ENCODE measurements around the gene NRIP2.

NRIP2 gene

GRCh38 chr12:2844786-2845185 is 10.0 kb upstream of the NRIP2 start:
- DNase-seq, result no peak

DNA sequence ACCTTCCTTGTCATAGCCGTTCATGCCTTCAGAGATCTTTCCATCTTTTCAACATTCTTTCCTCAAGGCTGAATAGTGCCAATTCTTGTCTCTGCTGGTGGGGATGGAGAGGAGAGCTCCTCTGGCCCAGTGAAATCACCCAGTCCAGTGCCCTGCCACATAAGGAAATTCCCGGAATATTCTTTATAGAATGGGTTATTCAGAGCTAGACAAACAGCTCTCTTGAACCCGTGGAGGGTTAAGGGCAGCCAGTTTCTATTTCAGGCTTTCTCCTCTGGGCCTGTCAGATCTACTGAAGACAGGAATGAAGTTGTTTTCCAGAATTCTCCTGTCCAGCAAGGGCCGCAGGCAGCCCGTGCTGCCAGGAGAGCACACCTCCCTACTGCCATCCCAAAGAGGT is 8.1 kb upstream of the NRIP2 start:
- no peak for DNase-seq

GRCh38 chr12:2841056-2841650 is 6.3 kb upstream of the NRIP2 start:
- no peak for DNase-seq

DNA sequence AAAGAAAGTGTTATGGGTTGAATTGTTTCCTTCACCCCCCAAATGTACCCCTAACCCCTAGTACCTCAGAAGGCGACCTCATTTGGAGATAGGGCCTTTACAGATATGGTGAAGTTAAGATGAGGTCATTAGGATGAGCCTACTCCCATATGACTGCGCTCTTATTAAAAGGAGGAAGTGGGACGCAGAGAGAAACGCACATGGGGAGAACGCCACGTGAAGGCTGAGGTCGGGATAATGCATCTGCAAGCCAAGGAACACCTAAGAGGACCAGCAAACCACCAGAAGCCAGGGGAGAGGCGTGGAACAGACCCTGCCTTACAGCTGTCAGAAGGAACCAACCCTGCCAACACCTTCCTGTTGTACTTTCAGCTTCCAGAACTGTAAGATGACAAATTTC is 1.7 kb upstream of the NRIP2 start:
- no peak for DNase-seq

GRCh38 chr12:2835691-2836403 is 1.0 kb upstream of the NRIP2 start:
- DNase-seq, result no peak

- DNase-seq, result no peak
Observed at GRCh38 chr12:2833810-2834209, 1.0 kb downstream of the NRIP2 start.

DNA sequence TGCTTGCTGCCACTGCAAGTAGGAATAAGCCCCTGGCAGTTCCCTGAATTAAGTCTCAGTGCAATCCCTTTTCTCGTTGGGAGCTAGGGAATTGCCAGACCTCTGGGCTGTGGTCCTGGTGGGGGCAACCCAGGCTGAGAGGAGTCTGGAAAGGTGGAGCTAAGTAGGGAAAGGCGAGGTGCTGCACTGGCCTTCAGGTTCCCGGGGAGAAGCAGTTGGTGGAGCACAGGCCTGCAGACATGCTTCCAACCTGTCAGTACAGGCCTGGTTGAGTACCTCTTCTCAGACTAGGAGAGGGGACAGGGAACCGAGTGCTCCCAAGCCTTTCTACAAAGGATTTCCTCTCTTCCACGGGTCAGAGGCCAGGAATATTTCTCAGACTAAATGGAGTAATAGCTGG is 1.5 kb downstream of the NRIP2 start:
- DNase-seq, result no peak

GRCh38 chr12:2832550-2833127 is 2.2 kb downstream of the NRIP2 start:
- DNase-seq, result no peak

GRCh38 chr12:2829275-2829674 is 5.6 kb downstream of the NRIP2 start:
- no peak for DNase-seq

- DNase-seq, result no peak
Observed at GRCh38 chr12:2826721-2827515, 7.9 kb downstream of the NRIP2 start.

DNA sequence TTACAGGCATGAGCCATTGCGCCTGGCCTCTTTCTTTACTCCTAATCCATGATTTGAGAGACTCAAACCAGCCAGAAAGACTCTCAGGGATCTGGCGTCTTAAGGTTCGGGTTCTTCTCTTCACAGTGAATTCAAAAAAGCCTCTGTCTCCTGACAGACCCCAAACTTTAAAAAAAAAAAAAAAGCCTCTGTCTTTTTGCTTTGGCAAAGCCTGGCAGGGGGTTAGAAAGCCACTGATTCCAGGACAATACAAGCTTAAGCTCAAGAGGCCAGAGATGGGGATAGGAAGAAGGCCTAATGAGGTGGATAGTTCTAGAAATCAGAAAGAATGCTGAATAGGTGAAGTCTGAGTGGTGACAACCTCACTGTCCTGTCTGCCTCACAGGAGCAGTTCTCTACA is 8.8 kb downstream of the NRIP2 start:
- no peak for DNase-seq

DNA sequence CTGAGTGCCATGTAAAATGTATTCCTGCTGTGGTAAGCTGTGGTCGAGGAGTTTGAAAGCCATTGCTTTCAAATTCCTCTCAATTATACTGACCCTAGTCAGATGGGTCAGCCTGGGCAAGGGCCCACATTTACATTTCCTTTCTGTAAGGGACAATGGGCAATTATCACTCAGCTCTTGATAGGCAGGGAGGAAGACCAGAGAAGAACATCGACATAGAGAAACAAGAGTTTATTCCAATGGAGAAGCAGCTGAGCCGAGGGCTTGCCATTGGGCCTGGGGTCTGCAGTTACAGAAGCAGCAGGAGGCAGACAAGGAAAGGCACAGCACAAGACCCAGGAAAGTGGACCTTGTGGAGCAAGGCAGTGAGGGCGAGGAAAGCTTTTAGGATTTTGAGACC is 9.7 kb downstream of the NRIP2 start:
- no peak for DNase-seq

GRCh38 chr12:2824541-2824940 is 10.3 kb downstream of the NRIP2 start:
- no peak for DNase-seq

GRCh38 chr12:2823483-2823882 is 11.4 kb downstream of the NRIP2 start:
- no peak for DNase-seq

DNA sequence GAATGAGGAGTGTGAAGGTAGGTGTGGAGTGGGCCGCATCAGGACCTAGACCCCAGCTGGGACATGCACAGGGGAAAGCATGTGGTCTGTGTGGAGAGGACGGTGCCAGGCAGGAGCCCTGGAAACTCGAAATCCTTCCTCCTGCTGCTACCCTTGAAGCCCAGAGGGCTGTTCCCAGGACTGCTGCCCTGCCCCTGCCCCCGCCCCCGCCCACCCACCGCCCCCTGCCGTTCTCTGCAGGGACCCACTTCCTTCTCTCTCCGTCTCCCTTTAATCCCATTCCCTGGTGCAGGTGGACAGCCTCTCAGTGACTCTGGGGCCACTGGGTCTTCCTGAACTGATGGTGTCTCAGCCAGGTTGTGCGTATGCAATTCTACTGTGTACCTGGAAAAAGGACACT is 14.4 kb downstream of the NRIP2 start:
- DNase-seq, result no peak

DNA sequence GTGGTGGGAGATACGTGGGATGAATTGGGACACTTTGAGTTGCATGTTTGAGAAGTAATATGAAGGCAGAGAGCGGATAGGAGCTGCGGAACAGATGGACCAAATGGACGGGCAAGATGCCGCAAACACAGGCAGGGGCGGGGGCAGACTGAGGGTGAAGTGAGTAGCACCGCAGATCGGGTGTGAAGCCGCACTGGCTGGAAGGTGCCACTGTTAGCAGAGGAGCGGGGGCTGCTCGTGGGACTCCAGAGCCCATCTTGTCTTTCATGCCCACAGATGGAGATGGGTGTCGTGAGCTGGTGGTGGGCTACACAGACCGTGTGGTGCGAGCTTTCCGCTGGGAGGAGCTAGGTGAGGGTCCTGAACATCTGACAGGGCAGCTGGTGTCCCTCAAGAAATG is 15.0 kb downstream of the NRIP2 start:
- DNase-seq, result no peak

DNA sequence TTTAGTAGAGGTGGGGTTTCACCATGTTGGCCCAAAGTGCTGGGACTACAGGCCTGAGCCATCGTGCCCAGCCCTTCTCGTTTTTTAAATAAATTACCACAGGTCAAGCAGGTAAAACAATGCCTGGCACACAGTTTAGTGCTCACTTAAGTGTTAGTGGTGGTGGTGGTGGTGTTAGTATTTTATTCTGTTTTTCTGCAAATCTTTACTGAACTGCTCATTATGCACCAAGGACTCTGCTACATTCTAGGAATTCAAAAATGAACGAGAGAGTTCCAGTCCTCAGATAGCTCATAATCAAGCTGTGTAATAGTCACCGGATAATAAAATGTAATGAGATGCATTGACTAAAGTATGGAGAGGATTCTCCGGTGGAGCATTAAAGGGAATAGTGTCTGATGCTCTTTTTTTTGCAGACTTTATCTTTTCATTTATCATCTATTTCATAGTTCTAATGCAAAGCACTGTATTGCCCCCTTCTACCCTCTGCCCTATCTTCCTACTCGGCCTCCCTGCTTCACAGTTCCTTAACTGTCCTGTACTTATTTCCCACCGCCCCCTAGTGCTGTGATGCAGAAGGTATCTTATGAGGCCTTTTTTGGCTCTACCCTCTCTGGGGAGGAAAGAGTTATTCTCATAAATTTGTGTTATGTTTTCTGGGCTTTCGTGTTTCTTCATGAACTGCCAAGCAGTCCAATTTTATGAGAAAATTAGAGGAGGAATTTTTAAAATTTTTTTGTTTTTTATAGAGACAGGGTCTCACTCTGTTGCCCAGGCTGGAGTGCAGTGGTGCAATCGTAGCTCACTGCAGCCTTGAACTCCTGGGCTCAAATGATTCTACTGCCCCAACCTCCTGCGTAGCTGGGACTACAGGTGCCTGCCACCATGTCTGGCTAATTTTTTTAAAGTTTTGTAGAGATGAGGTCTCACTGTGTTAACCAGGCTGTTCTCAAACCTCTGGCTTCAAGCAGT is 21.3 kb downstream of the NRIP2 start:
- DNase-seq, result peak; percentile 2

- peak; percentile 95 for DNase-seq
Observed at GRCh38 chr12:2812290-2813213, 22.3 kb downstream of the NRIP2 start, which contains the start of gene ITFG2. Gene ITFG2 (plus strand): TSS chr12:2812668. CDS start chr12:2812761, 93 bp downstream.

GRCh38 chr12:2811801-2812200 is 23.0 kb downstream of the NRIP2 start:
- DNase-seq, result no peak

GRCh38 chr12:2806700-2807099 is 28.1 kb downstream of the NRIP2 start:
- no peak for DNase-seq

DNA sequence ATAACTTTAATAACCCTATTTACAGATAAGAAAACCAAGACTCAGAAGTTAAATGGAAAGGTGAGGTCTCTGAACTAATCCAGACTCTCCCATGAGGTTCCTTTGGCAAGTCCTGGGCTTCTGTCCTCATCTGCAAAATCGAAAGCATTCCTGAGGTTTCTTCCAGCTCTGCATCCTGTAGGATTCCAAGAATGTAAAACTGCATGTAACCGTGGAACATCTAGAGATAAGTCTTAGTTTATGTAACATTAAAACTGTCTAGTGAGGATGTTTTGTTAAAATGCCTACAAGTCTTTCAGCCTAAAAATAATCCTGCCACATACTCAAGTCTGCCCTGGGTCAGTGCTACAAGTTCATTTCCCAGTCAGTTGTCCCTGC is 29.7 kb downstream of the NRIP2 start:
- no peak for DNase-seq
